HepG2 (cell line): ENCODE results near the gene ANKRA2. TPM values are rescaled to one million over a fixed set of nuclear protein-coding genes. Genes with fewer than 3 reads are reported as not detected.

Experiments
- ARID3A ChIP-seq: IDR thresholded peaks from 2 replicates; pipeline ENCODE4 v1.6.1; 2012; ENCODE audit warnings: low read depth, low read length, improper control_type of control experiment
- BHLHE40 ChIP-seq: IDR thresholded peaks from 2 replicates; pipeline ENCODE4 v1.6.1; 2011; ENCODE audit warnings: low read length, improper control_type of control experiment
- CBX1 ChIP-seq: IDR thresholded peaks from one replicate; pipeline ENCODE4 v1.6.1; 2016; ENCODE audit warnings: antibody characterized with exemption, low read depth
- GATAD1 ChIP-seq: IDR thresholded peaks from 2 replicates; pipeline ENCODE4 v1.6.1; 2016; ENCODE audit warnings: missing genetic modification reagents, missing compliant biosample characterization
- GATAD2A ChIP-seq: IDR thresholded peaks from 2 replicates; pipeline ENCODE4 v1.6.1; 2016
- GMEB1 ChIP-seq: sonication (generic); formaldehyde crosslinking; IDR thresholded peaks from 2 replicates; pipeline ENCODE4 v1.5.1; 2020; ENCODE audit warnings: missing genetic modification reagents, mild to moderate bottlenecking, borderline replicate concordance
- HMGXB4 ChIP-seq, 2 experiments: sonication (generic) in 1 of 2; formaldehyde crosslinking in 1 of 2; IDR thresholded peaks; 2 replicates each; pipeline versions ENCODE4 v1.4.0 to v1.6.1; 2018 to 2020; ENCODE audit warnings: missing genetic modification reagents in 2 of 2, borderline replicate concordance in 1 of 2, low read depth in 1 of 2, mild to moderate bottlenecking in 1 of 2, missing biosample characterization in 1 of 2
- HNF1B ChIP-seq: sonication (generic); formaldehyde crosslinking; IDR thresholded peaks from 2 replicates; pipeline ENCODE4 v1.5.1; 2020; ENCODE audit warnings: mild to moderate bottlenecking, moderate library complexity, missing genetic modification reagents
- RXRB ChIP-seq: IDR thresholded peaks from 2 replicates; pipeline ENCODE4 v1.6.1; 2016; ENCODE audit warnings: borderline replicate concordance, missing genetic modification reagents, missing compliant biosample characterization
- SALL1 ChIP-seq: sonication (generic); formaldehyde crosslinking; IDR thresholded peaks from 2 replicates; pipeline ENCODE4 v1.8.0; 2022; ENCODE audit warnings: mild to moderate bottlenecking, missing genetic modification reagents
- SMARCE1 ChIP-seq: fragments of 450-650 bp; IDR thresholded peaks from 2 replicates; pipeline ENCODE4 v1.6.1; 2017; ENCODE audit warnings: borderline replicate concordance
- SOX6 ChIP-seq, 2 experiments: fragments of 450-650 bp in 1 of 2; sonication (generic) in 1 of 2; formaldehyde crosslinking in 1 of 2; IDR thresholded peaks; 2 replicates each; pipeline versions ENCODE4 v1.4.0 to v1.6.1; 2017 to 2020; ENCODE audit warnings: antibody characterized with exemption in 1 of 2, mild to moderate bottlenecking in 1 of 2, missing genetic modification reagents in 1 of 2
- STAG1 ChIP-seq: sonication (generic); formaldehyde crosslinking; IDR thresholded peaks from 2 replicates; pipeline ENCODE4 v1.4.0; 2020; ENCODE audit warnings: missing genetic modification reagents
- XRCC5 ChIP-seq: fragments of 200-400 bp; formaldehyde crosslinking; optimal IDR thresholded peaks from 2 replicates; pipeline ENCODE3; 2017; ENCODE audit warnings: mild to moderate bottlenecking, low read length
- ZNF121 ChIP-seq: sonication (generic); formaldehyde crosslinking; IDR thresholded peaks from 2 replicates; pipeline ENCODE4 v1.5.0; 2020; ENCODE audit warnings: mild to moderate bottlenecking, missing genetic modification reagents
- ZNF274 ChIP-seq: sonication (generic); formaldehyde crosslinking; IDR thresholded peaks from 2 replicates; pipeline ENCODE4 v1.5.1; 2020; ENCODE audit warnings: mild to moderate bottlenecking, missing genetic modification reagents
- ZNF276 ChIP-seq: sonication (generic); formaldehyde crosslinking; IDR thresholded peaks from 2 replicates; pipeline ENCODE4 v1.4.0; 2020; ENCODE audit warnings: mild to moderate bottlenecking, low read depth, missing genetic modification reagents
- ZNF564 ChIP-seq: sonication (generic); formaldehyde crosslinking; IDR thresholded peaks from 2 replicates; pipeline ENCODE4 v1.8.1; 2023; ENCODE audit warnings: mild to moderate bottlenecking, missing genetic modification reagents
- ZNF589 ChIP-seq: sonication (generic); formaldehyde crosslinking; conservative IDR thresholded peaks from 2 replicates; pipeline ENCODE4 v1.8.0; 2022; ENCODE audit warnings: mild to moderate bottlenecking, moderate library complexity, missing genetic modification reagents
- ZNF614 ChIP-seq: IDR thresholded peaks from 2 replicates; pipeline ENCODE4 v1.6.1; 2018; ENCODE audit warnings: missing biosample characterization, missing genetic modification reagents, inconsistent platforms, borderline replicate concordance
- polyA plus RNA-seq, 8 experiments: library from polyadenylated mRNA; depleted of rRNA in 3 of 8; stranded (reverse) in 7 of 8; unstranded in 1 of 8; fragments of >200 nt; fragmentation: Illumina TruSeq in 4 of 8; extraction: Trizol in 4 of 8; gene quantifications; 2 replicates each; pipeline versions ENCODE4 v1.2.1 to v1.2.3, GENCODE V29; 2011 to 2016; ENCODE audit warnings: low read depth in 4 of 8, missing spikeins in 1 of 8, mixed read lengths in 1 of 8; ENCODE audit not compliant: insufficient read depth in 1 of 8
- total RNA-seq, 5 experiments: library from RNA; depleted of rRNA; stranded (reverse); fragments of >200 nt; fragmentation: Illumina TruSeq; extraction: Trizol; gene quantifications; 2 replicates each; pipeline ENCODE4 v1.2.3, GENCODE V29; 2016; ENCODE audit warnings: low read depth in 1 of 5

Gene ANKRA2
- total and polyA plus RNA-seq, 2 of the 13 experiments (the other 11 are each of a cell fraction or from before 2014, with no cell fraction given) = 23.6 to 33.6 TPM

- peak; percentile 85 for TF ChIP-seq GMEB1 (CRISPR knock-in tag)
- TF ChIP-seq SOX6 (IDR thresholded peaks at IDR 0.05) = no peak
- 0 out of 2 replicates have a peak, but pooled peaks have one; percentile 38 for TF ChIP-seq SOX6 (CRISPR knock-in tag; IDR thresholded peaks at IDR 0.05)
- 0 out of 2 replicates have a peak, but pooled peaks have one; percentile 27 for TF ChIP-seq ARID3A
- 0 out of 2 replicates have a peak, but pooled peaks have one; percentile 55 for TF ChIP-seq ZNF276
- peak; percentile 35; the same call in 1 of the 2 replicates for TF ChIP-seq ZNF614 (CRISPR knock-in tag)
- TF ChIP-seq BHLHE40 = 0 out of 2 replicates have a peak, but pooled peaks have one; percentile 21
- TF ChIP-seq ZNF121 = peak; percentile 62
- TF ChIP-seq XRCC5 = peak; percentile 50
- no peak for TF ChIP-seq SMARCE1
- TF ChIP-seq CBX1 = no peak
- TF ChIP-seq HMGXB4 (CRISPR knock-in tag; IDR thresholded peaks at IDR 0.05; ENCODE audit: borderline replicate concordance in 1 of 2, low read depth in 1 of 2) = peak; percentile 37 to 56; a peak in 2 of 4 replicates
- peak; percentile 15; the same call in 1 of the 2 replicates for TF ChIP-seq ZNF564 (CRISPR knock-in tag)
- peak; percentile 10; the same call in 1 of the 2 replicates for TF ChIP-seq GATAD1 (CRISPR knock-in tag)
- TF ChIP-seq ZNF274 (CRISPR knock-in tag) = no peak
- TF ChIP-seq ZNF589 (CRISPR knock-in tag) = no peak
- TF ChIP-seq SALL1 = peak; percentile 44; the same call in 1 of the 2 replicates
- no peak for TF ChIP-seq GATAD2A (CRISPR knock-in tag)
- TF ChIP-seq STAG1 (CRISPR knock-in tag) = peak; percentile 85
- TF ChIP-seq RXRB (CRISPR knock-in tag) = no peak
- 0 out of 2 replicates have a peak, but pooled peaks have one; percentile 15 for TF ChIP-seq HNF1B (CRISPR knock-in tag)
Measured at GRCh38 chr5:73519531-73520283, 45.7 kb downstream of the ANKRA2 start (continued).
